WTC11 (cell line): ENCODE data around the gene DCP1B. TPM values are rescaled to one million over a fixed set of nuclear protein-coding genes. Genes with fewer than 3 reads are reported as not detected.
A peak's percentile ranks its signal among the peaks of the same experiment; 100 is the strongest.

Experiments
- ATAC-seq: fragments of 200-7000 bp; cut with Tn5 transposase; 2 replicates; pipeline ENCODE4 v1.10.0; 2021; ENCODE audit warnings: mild to moderate bottlenecking, moderate library complexity
- CTCF ChIA-PET: fragments of 300-600 bp; sonication (Branson Sonifier 250); formaldehyde crosslinking; loops from one replicate; lab custom pipeline; 2021; ENCODE audit warnings: antibody characterized with exemption; lab: Charles Lee
- POLR2A ChIA-PET: fragments of 350-600 bp; sonication (Branson Sonifier 250); formaldehyde crosslinking; loops from one replicate; lab custom pipeline; 2021; ENCODE audit warnings: antibody characterized with exemption; lab: Charles Lee
- DNase-seq: peaks from one replicate; pipeline ENCODE4 v3.0.0; 2021; ENCODE audit warnings: low spot score
- H3K27ac Mint-ChIP-seq: 2 replicates; pipeline ENCODE4 v1.8.0; 2021; ENCODE audit warnings: mixed read lengths
- H3K27me3 Mint-ChIP-seq: 2 replicates; pipeline ENCODE4 v1.8.0; 2021; ENCODE audit warnings: low read depth, mild to moderate bottlenecking, moderate library complexity, mixed read lengths
- H3K36me3 Mint-ChIP-seq: 2 replicates; pipeline ENCODE4 v1.8.0; 2021; ENCODE audit warnings: mixed read lengths
- H3K4me1 Mint-ChIP-seq: 2 replicates; pipeline ENCODE4 v1.8.0; 2022; ENCODE audit warnings: mixed read lengths
- H3K4me3 Mint-ChIP-seq: 2 replicates; pipeline ENCODE4 v1.8.0; 2021; ENCODE audit warnings: mild to moderate bottlenecking, moderate library complexity, mixed read lengths
- H3K9me3 Mint-ChIP-seq: 2 replicates; pipeline ENCODE4 v1.8.0; 2021; ENCODE audit warnings: mixed read lengths
- ATF1 ChIP-seq: sonication (generic); formaldehyde crosslinking; IDR thresholded peaks from 2 replicates; pipeline ENCODE4 v1.8.1; 2023; ENCODE audit warnings: mild to moderate bottlenecking, moderate library complexity, missing genetic modification reagents
- FOXK1 ChIP-seq: sonication (generic); formaldehyde crosslinking; IDR thresholded peaks from 2 replicates; pipeline ENCODE4 v1.8.0; 2022; ENCODE audit warnings: mild to moderate bottlenecking, moderate library complexity, missing genetic modification reagents
- HMGA2 ChIP-seq: fragments of 250-450 bp; sonication (Bioruptor Pico); IDR thresholded peaks from 2 replicates; pipeline ENCODE4 v1.4.0; 2021; ENCODE audit warnings: mild to moderate bottlenecking, moderate library complexity
- JAZF1 ChIP-seq: fragments of 250-450 bp; sonication (Bioruptor Pico); IDR thresholded peaks from 2 replicates; pipeline ENCODE4 v1.9.0; 2021; ENCODE audit warnings: moderate library complexity, mild to moderate bottlenecking, inconsistent platforms
- KAT7 ChIP-seq: sonication (generic); formaldehyde crosslinking; IDR thresholded peaks from 2 replicates; pipeline ENCODE4 v1.8.1; 2023; ENCODE audit warnings: missing genetic modification reagents, mild to moderate bottlenecking, borderline replicate concordance
- PRRX2 ChIP-seq: fragments of 250-450 bp; sonication (Bioruptor Pico); IDR thresholded peaks from 2 replicates; pipeline ENCODE4 v1.8.0; 2021; ENCODE audit warnings: mild to moderate bottlenecking
- RORB ChIP-seq: fragments of 250-450 bp; sonication (Bioruptor Pico); IDR thresholded peaks from 2 replicates; pipeline ENCODE4 v1.9.0; 2021; ENCODE audit warnings: mild to moderate bottlenecking
- SP1 ChIP-seq: sonication (generic); formaldehyde crosslinking; conservative IDR thresholded peaks from 2 replicates; pipeline ENCODE4 v1.8.1; 2022; ENCODE audit warnings: missing genetic modification reagents
- TEAD4 ChIP-seq: sonication (generic); formaldehyde crosslinking; IDR thresholded peaks from 2 replicates; pipeline ENCODE4 v1.8.0; 2022; ENCODE audit warnings: mild to moderate bottlenecking, missing genetic modification reagents
- ZNF121 ChIP-seq: sonication (generic); formaldehyde crosslinking; IDR thresholded peaks from 2 replicates; pipeline ENCODE4 v1.8.0; 2023; ENCODE audit warnings: missing genetic modification reagents
- ZNF138 ChIP-seq: sonication (generic); formaldehyde crosslinking; conservative IDR thresholded peaks from 2 replicates; pipeline ENCODE4 v1.8.1; 2022; ENCODE audit warnings: mild to moderate bottlenecking, moderate library complexity, missing genetic modification reagents
- ZNF416 ChIP-seq: fragments of 250-450 bp; sonication (Bioruptor Pico); IDR thresholded peaks from 2 replicates; pipeline ENCODE4 v1.9.0; 2021; ENCODE audit warnings: mild to moderate bottlenecking, inconsistent platforms
- total RNA-seq: library from RNA; stranded (reverse); gene quantifications from 3 replicates; pipeline ENCODE4 v1.2.3, GENCODE V29; 2021
- TF ChIP-seq, protein P1 (sequence below): fragments of 250-450 bp; sonication (Bioruptor Pico); IDR thresholded peaks from 2 replicates; pipeline ENCODE4 v1.9.0; 2021; ENCODE audit warnings: moderate library complexity, mild to moderate bottlenecking, inconsistent platforms, borderline replicate concordance
- TF ChIP-seq, protein P2 (sequence below): sonication (generic); formaldehyde crosslinking; IDR thresholded peaks from 2 replicates; pipeline ENCODE4 v1.8.0; 2023; ENCODE audit warnings: missing genetic modification reagents
- TF ChIP-seq, protein P3 (sequence below): sonication (generic); formaldehyde crosslinking; IDR thresholded peaks from 2 replicates; pipeline ENCODE4 v1.8.1; 2023; ENCODE audit warnings: mild to moderate bottlenecking, missing genetic modification reagents
- TF ChIP-seq, protein P4 (sequence below): sonication (generic); formaldehyde crosslinking; IDR thresholded peaks from 2 replicates; pipeline ENCODE4 v1.8.0; 2022; ENCODE audit warnings: mild to moderate bottlenecking, missing genetic modification reagents
- TF ChIP-seq, protein P5 (sequence below): sonication (generic); formaldehyde crosslinking; IDR thresholded peaks from 2 replicates; pipeline ENCODE4 v1.8.0; 2022; ENCODE audit warnings: mild to moderate bottlenecking, missing genetic modification reagents
- TF ChIP-seq, protein P6 (sequence below): sonication (generic); formaldehyde crosslinking; IDR thresholded peaks from 2 replicates; pipeline ENCODE4 v1.8.1; 2023; ENCODE audit warnings: mild to moderate bottlenecking, missing genetic modification reagents, moderate library complexity
- TF ChIP-seq, protein P7 (sequence below): sonication (generic); formaldehyde crosslinking; IDR thresholded peaks from 2 replicates; pipeline ENCODE4 v1.8.1; 2022; ENCODE audit warnings: low read depth, mild to moderate bottlenecking, moderate library complexity, missing genetic modification reagents, borderline replicate concordance
- TF ChIP-seq, protein P8 (sequence below): sonication (generic); formaldehyde crosslinking; IDR thresholded peaks from 2 replicates; pipeline ENCODE4 v1.8.1; 2023; ENCODE audit warnings: mild to moderate bottlenecking, missing genetic modification reagents
- TF ChIP-seq, protein P9 (sequence below): sonication (generic); formaldehyde crosslinking; IDR thresholded peaks from 2 replicates; pipeline ENCODE4 v1.8.1; 2022; ENCODE audit warnings: mild to moderate bottlenecking, missing genetic modification reagents, moderate library complexity, borderline replicate concordance

The DCP1B gene
- total RNA-seq, 1 experiment from 2014 or later: 25.1 TPM

DNA sequence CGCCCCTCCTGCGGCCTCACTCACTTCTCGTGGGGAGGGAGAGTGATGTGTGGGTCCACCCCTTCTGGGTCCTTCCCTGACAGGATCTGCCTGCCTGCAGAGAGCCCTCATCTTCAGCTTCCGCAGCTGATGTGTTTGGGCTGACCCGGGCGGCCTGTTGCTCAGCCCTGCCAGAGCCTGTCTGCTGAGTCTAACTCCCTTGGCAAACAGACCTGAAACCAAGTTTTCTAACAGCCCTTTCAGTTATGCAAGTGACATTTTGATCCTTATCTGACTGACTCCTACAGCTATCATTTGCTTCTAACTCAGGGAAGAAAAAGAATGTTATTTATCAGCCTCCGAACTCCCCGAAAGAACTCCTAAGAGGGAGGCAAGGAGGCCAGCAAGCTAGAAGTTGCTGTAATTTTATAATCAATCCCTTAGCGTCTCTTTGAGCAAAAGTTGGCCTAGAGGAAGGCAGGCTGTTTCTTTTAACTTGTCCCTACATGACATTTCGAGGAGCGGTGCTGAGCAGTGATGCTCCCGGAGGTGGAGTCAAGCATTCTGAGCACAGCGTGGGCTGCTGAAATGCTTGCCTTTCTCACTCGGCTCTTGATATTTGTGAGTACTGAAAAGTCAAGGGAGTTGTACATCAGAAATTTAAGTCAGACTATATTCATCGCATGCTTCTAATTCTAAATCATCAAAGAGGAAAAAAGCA, 54.3 kb downstream of the DCP1B start:
- Mint-ChIP-seq H3K27ac (no peak overlapping the region; the same call in 1 of the 2 replicates), H3K4me3 (no peak overlapping the region), H3K27me3 (no peaks in the 10 kb centered on the region), H3K4me1 (peaks cover 5% of the 10 kb centered on the region), H3K9me3 (peaks cover 3% of the 10 kb centered on the region), H3K36me3 (peaks cover 67% of the 10 kb centered on the region)
- POLR2A ChIA-PET: no interaction called here
- ATAC-seq (no peak), DNase-seq (no peak)
- no peak for TF ChIP-seq FOXK1 (CRISPR knock-in tag)
- TF ChIP-seq, protein P1, sequence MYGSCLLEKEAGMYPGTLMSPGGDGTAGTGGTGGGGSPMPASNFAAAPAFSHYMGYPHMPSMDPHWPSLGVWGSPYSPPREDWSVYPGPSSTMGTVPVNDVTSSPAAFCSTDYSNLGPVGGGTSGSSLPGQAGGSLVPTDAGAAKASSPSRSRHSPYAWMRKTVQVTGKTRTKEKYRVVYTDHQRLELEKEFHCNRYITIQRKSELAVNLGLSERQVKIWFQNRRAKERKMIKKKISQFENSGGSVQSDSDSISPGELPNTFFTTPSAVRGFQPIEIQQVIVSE (CRISPR knock-in tag): no peak
- TF ChIP-seq, protein P2, sequence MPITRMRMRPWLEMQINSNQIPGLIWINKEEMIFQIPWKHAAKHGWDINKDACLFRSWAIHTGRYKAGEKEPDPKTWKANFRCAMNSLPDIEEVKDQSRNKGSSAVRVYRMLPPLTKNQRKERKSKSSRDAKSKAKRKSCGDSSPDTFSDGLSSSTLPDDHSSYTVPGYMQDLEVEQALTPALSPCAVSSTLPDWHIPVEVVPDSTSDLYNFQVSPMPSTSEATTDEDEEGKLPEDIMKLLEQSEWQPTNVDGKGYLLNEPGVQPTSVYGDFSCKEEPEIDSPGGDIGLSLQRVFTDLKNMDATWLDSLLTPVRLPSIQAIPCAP (CRISPR knock-in tag): no peak
- no peak for TF ChIP-seq KAT7 (CRISPR knock-in tag)
- no peak for TF ChIP-seq JAZF1 (CRISPR knock-in tag)
- TF ChIP-seq, protein P3, sequence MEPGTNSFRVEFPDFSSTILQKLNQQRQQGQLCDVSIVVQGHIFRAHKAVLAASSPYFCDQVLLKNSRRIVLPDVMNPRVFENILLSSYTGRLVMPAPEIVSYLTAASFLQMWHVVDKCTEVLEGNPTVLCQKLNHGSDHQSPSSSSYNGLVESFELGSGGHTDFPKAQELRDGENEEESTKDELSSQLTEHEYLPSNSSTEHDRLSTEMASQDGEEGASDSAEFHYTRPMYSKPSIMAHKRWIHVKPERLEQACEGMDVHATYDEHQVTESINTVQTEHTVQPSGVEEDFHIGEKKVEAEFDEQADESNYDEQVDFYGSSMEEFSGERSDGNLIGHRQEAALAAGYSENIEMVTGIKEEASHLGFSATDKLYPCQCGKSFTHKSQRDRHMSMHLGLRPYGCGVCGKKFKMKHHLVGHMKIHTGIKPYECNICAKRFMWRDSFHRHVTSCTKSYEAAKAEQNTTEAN: no peak
- no peak for TF ChIP-seq PRRX2
- no peak for TF ChIP-seq SP1 (CRISPR knock-in tag)
- TF ChIP-seq, protein P4, sequence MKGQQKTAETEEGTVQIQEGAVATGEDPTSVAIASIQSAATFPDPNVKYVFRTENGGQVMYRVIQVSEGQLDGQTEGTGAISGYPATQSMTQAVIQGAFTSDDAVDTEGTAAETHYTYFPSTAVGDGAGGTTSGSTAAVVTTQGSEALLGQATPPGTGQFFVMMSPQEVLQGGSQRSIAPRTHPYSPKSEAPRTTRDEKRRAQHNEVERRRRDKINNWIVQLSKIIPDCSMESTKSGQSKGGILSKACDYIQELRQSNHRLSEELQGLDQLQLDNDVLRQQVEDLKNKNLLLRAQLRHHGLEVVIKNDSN: no peak
- TF ChIP-seq ZNF416 (CRISPR knock-in tag): no peak
- CTCF ChIA-PET: interaction anchor here (2.3 kb wide), 1 partner anchor 10 kb away, joined by 13 read pairs; no protein-coding TSS in a partner anchor

DNA sequence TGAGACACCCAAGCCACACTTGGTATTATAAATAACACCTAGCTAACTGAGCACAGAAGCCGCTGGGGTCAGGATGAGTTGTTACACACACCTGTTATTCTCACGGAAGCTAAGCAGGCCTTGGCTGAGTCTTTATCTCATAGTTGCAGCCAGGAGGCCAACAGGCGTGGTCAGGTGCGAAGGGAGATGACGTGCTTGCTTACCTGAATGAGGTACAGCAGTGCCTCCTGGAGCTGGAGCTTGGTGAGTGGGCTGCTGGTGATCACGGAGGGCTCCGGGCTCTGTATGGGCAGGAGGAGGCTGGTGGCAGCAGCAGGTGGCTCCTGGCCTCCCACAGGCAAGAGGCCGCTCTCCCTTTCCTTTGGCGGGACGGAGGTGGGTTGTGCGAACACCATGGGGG, 55.4 kb downstream of the DCP1B start:
- no peaks in the 10 kb centered on the region for H3K27me3 Mint-ChIP-seq
- H3K4me1 Mint-ChIP-seq: peaks cover 5% of the 10 kb centered on the region
- CTCF ChIA-PET: interaction anchor here (2.3 kb wide), 1 partner anchor 9 kb away, joined by 13 read pairs; no protein-coding TSS in a partner anchor
- H3K36me3 Mint-ChIP-seq: peaks cover 77% of the 10 kb centered on the region
- no peak for DNase-seq
- peaks cover 4% of the 10 kb centered on the region for H3K9me3 Mint-ChIP-seq
- H3K4me3 Mint-ChIP-seq: no peak overlapping the region
- H3K27ac Mint-ChIP-seq: 0 out of 2 replicates have a peak overlapping the region, but pooled peaks have one; percentile 15
- TF ChIP-seq, protein P5, sequence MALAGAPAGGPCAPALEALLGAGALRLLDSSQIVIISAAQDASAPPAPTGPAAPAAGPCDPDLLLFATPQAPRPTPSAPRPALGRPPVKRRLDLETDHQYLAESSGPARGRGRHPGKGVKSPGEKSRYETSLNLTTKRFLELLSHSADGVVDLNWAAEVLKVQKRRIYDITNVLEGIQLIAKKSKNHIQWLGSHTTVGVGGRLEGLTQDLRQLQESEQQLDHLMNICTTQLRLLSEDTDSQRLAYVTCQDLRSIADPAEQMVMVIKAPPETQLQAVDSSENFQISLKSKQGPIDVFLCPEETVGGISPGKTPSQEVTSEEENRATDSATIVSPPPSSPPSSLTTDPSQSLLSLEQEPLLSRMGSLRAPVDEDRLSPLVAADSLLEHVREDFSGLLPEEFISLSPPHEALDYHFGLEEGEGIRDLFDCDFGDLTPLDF (CRISPR knock-in tag): no peak
- TF ChIP-seq, all 79 proteins: peak for 0
- POLR2A ChIA-PET: no interaction called here
- no peak for ATAC-seq

DNA sequence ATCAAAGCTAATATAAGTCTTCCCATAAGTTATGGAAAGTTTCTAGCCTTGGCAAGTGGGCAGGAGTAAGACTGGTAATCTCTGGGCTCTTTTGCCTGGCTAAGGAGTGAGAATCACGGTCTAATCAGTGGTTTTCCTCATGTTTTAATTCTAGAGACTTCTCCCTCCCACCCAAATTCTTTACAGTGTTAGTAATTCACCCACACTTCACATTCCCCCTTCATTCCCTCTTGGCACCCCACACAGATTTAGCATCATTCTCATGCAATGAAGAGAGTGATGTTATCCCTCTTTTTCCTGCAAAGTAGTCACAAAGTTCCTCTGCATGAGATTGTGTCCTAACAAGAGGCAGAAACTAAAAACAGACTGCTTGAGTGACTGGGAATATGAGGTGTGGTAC, 57.2 kb downstream of the DCP1B start:
- peaks cover 65% of the 10 kb centered on the region for H3K36me3 Mint-ChIP-seq
- no peak for TF ChIP-seq RORB (CRISPR knock-in tag)
- TF ChIP-seq, protein P6, sequence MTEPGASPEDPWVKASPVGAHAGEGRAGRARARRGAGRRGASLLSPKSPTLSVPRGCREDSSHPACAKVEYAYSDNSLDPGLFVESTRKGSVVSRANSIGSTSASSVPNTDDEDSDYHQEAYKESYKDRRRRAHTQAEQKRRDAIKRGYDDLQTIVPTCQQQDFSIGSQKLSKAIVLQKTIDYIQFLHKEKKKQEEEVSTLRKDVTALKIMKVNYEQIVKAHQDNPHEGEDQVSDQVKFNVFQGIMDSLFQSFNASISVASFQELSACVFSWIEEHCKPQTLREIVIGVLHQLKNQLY (CRISPR knock-in tag): no peak
- no peak for TF ChIP-seq ZNF138 (CRISPR knock-in tag)
- TF ChIP-seq ATF1 (CRISPR knock-in tag): no peak
- no peak for TF ChIP-seq TEAD4 (CRISPR knock-in tag)
- TF ChIP-seq, protein P7, sequence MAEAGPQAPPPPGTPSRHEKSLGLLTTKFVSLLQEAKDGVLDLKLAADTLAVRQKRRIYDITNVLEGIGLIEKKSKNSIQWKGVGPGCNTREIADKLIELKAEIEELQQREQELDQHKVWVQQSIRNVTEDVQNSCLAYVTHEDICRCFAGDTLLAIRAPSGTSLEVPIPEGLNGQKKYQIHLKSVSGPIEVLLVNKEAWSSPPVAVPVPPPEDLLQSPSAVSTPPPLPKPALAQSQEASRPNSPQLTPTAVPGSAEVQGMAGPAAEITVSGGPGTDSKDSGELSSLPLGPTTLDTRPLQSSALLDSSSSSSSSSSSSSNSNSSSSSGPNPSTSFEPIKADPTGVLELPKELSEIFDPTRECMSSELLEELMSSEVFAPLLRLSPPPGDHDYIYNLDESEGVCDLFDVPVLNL (CRISPR knock-in tag): no peak
- TF ChIP-seq, protein P4: no peak
- TF ChIP-seq, protein P8, sequence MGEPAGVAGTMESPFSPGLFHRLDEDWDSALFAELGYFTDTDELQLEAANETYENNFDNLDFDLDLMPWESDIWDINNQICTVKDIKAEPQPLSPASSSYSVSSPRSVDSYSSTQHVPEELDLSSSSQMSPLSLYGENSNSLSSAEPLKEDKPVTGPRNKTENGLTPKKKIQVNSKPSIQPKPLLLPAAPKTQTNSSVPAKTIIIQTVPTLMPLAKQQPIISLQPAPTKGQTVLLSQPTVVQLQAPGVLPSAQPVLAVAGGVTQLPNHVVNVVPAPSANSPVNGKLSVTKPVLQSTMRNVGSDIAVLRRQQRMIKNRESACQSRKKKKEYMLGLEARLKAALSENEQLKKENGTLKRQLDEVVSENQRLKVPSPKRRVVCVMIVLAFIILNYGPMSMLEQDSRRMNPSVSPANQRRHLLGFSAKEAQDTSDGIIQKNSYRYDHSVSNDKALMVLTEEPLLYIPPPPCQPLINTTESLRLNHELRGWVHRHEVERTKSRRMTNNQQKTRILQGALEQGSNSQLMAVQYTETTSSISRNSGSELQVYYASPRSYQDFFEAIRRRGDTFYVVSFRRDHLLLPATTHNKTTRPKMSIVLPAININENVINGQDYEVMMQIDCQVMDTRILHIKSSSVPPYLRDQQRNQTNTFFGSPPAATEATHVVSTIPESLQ (CRISPR knock-in tag): no peak
- no peak for TF ChIP-seq ZNF121
- TF ChIP-seq, protein P9, sequence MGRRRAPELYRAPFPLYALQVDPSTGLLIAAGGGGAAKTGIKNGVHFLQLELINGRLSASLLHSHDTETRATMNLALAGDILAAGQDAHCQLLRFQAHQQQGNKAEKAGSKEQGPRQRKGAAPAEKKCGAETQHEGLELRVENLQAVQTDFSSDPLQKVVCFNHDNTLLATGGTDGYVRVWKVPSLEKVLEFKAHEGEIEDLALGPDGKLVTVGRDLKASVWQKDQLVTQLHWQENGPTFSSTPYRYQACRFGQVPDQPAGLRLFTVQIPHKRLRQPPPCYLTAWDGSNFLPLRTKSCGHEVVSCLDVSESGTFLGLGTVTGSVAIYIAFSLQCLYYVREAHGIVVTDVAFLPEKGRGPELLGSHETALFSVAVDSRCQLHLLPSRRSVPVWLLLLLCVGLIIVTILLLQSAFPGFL (CRISPR knock-in tag): no peak
- no peak for TF ChIP-seq HMGA2 (CRISPR knock-in tag)

More for the DNA sequence above, 57.2 kb downstream of the DCP1B start:
- POLR2A ChIA-PET: no interaction called here
- H3K4me3 Mint-ChIP-seq: no peak overlapping the region
- H3K27ac Mint-ChIP-seq: peak overlapping the region; percentile 72
- DNase-seq (no peak), ATAC-seq (no peak)
- CTCF ChIA-PET: no interaction called here
- H3K27me3 Mint-ChIP-seq: no peaks in the 10 kb centered on the region
- H3K4me1 Mint-ChIP-seq: peaks cover 5% of the 10 kb centered on the region
- H3K9me3 Mint-ChIP-seq: peaks cover 4% of the 10 kb centered on the region
